ENCODE data around the gene SND1.

SND1 gene

GRCh38 chr7:127816354-127817190, 164.6 kb downstream of the SND1 start:
- no peak for TF ChIP-seq CTCF (IDR thresholded peaks at IDR 0.05; ENCODE audit: low read depth, low read length)
- Histone ChIP-seq H3K27me3 (ENCODE audit: insufficient read depth, low read depth, severe bottlenecking) (no peaks in the 10 kb centered on the region), H3K36me3 (no peaks in the 10 kb centered on the region), H3K4me3 (ENCODE audit: low read depth, low read length) (no peak overlapping the region), H3K9me3 (ENCODE audit: severe bottlenecking) (no peaks in the 10 kb centered on the region), H3K27ac (no peak overlapping the region)
- DNase-seq: no peak

- DNase-seq: no peak
- Histone ChIP-seq H3K9me3 (ENCODE audit: severe bottlenecking) (no peaks in the 10 kb centered on the region), H3K36me3 (no peaks in the 10 kb centered on the region)
Measured at GRCh38 chr7:127817466-127817865, 165.5 kb downstream of the SND1 start.

GRCh38 chr7:127818306-127818705, 166.3 kb downstream of the SND1 start:
- H3K4me3 ChIP-seq (ENCODE audit: low read depth, low read length): no peak overlapping the region
- no peak for TF ChIP-seq CTCF (IDR thresholded peaks at IDR 0.05; ENCODE audit: low read depth, low read length)

More at GRCh38 chr7:127817466-127817865, 165.5 kb downstream of the SND1 start:
- Histone ChIP-seq H3K27ac (no peak overlapping the region), H3K27me3 (ENCODE audit: insufficient read depth, low read depth, severe bottlenecking) (no peaks in the 10 kb centered on the region), H3K4me3 (ENCODE audit: low read depth, low read length) (no peak overlapping the region)
- no peak for TF ChIP-seq CTCF (IDR thresholded peaks at IDR 0.05; ENCODE audit: low read depth, low read length)

DNA sequence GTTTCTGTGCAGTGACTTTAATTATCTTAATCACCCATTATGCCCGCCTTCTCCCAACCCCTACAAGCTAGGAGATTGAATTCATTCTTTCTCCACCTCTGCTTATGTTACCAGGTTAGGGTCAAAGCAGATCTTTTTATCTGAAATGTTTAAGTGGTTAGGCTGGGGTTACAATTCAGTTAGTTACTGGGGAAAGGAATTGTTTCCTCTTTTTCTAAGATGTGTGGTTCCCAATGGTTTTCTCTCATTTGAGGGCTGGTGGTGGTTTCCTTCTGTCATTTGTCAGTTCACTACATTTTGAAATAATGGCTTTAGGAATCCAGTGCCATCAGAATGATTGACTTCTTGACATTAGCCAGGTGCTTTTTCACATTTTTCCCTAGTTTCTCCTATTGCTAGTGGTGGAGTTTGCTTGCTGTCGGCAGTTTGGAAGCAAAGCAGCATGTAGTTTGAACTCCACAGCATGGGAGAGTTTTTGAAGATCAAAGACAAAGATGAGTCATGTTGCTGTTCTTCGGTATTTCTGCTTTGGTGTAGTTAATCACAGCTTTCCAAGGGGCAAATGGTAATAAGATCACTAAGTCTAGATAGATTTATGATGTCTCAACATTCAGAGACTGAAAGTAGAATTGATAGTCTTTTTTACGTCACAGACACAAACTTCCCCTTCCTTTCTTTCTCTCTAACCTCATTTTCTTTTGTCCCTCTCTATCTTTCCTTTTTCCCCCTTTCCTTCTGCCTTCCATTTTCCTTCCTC, 168.2 kb downstream of the SND1 start:
- H3K9me3 ChIP-seq (ENCODE audit: severe bottlenecking): no peaks in the 10 kb centered on the region
- DNase-seq: no peak
- no peak overlapping the region for H3K27ac ChIP-seq
- H3K36me3 ChIP-seq: no peaks in the 10 kb centered on the region
- no peak overlapping the region for H3K4me3 ChIP-seq (ENCODE audit: low read depth, low read length)
- no peak for TF ChIP-seq CTCF (IDR thresholded peaks at IDR 0.05; ENCODE audit: low read depth, low read length)
- H3K27me3 ChIP-seq (ENCODE audit: insufficient read depth, low read depth, severe bottlenecking): no peaks in the 10 kb centered on the region

More at GRCh38 chr7:127818306-127818705, 166.3 kb downstream of the SND1 start:
- DNase-seq: no peak
- H3K27ac ChIP-seq: no peak overlapping the region
- H3K36me3 ChIP-seq: no peaks in the 10 kb centered on the region
- H3K27me3 ChIP-seq (ENCODE audit: insufficient read depth, low read depth, severe bottlenecking): no peaks in the 10 kb centered on the region
- no peaks in the 10 kb centered on the region for H3K9me3 ChIP-seq (ENCODE audit: severe bottlenecking)

GRCh38 chr7:127820732-127821085, 168.7 kb downstream of the SND1 start:
- Histone ChIP-seq H3K36me3 (no peaks in the 10 kb centered on the region), H3K27me3 (ENCODE audit: insufficient read depth, low read depth, severe bottlenecking) (no peaks in the 10 kb centered on the region), H3K27ac (no peak overlapping the region), H3K9me3 (ENCODE audit: severe bottlenecking) (no peaks in the 10 kb centered on the region), H3K4me3 (ENCODE audit: low read depth, low read length) (no peak overlapping the region)
- no peak for TF ChIP-seq CTCF (IDR thresholded peaks at IDR 0.05; ENCODE audit: low read depth, low read length)
- DNase-seq: no peak
